Calu3 (cell line): ENCODE measurements around the gene WDR37. TPM values are rescaled to one million over a fixed set of nuclear protein-coding genes. Genes with fewer than 3 reads are reported as not detected.
A peak's percentile ranks its signal among the peaks of the same experiment; 100 is the strongest.

ENCODE experiments used
- BruUV-seq: library from RNA; stranded (reverse); fragments of 400-500 nt; replicated peaks from 2 replicates; lab custom pipeline; 2021; lab: Mats Ljungman, UMichigan
- CTCF ChIA-PET: fragments of 300-600 bp; sonication (Branson Sonifier 250); formaldehyde crosslinking; loops from one replicate; lab custom pipeline; 2022; ENCODE audit warnings: antibody characterized with exemption; lab: Charles Lee
- DNase-seq: peaks from one replicate; pipeline ENCODE4 v3.0.0; 2022
- H3K27ac Mint-ChIP-seq: one replicate; pipeline ENCODE4 v1.8.0; 2022; ENCODE audit warnings: mixed read lengths; ENCODE audit not compliant: unreplicated experiment
- H3K27me3 Mint-ChIP-seq: one replicate; pipeline ENCODE4 v1.8.0; 2022; ENCODE audit warnings: mixed read lengths; ENCODE audit not compliant: unreplicated experiment
- H3K36me3 Mint-ChIP-seq: one replicate; pipeline ENCODE4 v1.8.0; 2022; ENCODE audit warnings: mild to moderate bottlenecking, moderate library complexity, mixed read lengths; ENCODE audit not compliant: insufficient read depth, unreplicated experiment
- H3K4me1 Mint-ChIP-seq: one replicate; pipeline ENCODE4 v1.8.0; 2022; ENCODE audit warnings: mild to moderate bottlenecking, low read depth, mixed read lengths; ENCODE audit not compliant: unreplicated experiment
- H3K4me3 Mint-ChIP-seq: one replicate; pipeline ENCODE4 v1.8.0; 2022; ENCODE audit warnings: mild to moderate bottlenecking, low read depth, moderate library complexity, mixed read lengths; ENCODE audit not compliant: unreplicated experiment
- H3K9me3 Mint-ChIP-seq: one replicate; pipeline ENCODE4 v1.8.0; 2022; ENCODE audit warnings: low read depth, mixed read lengths; ENCODE audit not compliant: unreplicated experiment
- CTCF ChIP-seq: fragments of 200-600 bp; IDR thresholded peaks from one replicate; pipeline ENCODE4 v1.8.0; 2022; ENCODE audit warnings: antibody characterized with exemption; ENCODE audit not compliant: unreplicated experiment
- intact Hi-C: fragments of 100-400 bp; cut with micrococcal nuclease; formaldehyde crosslinking; loops from one replicate; pipeline ENCODE4 v1.10.0; 2022; ENCODE audit not compliant: unreplicated experiment
- total RNA-seq: library from RNA; stranded (reverse); gene quantifications from 2 replicates; pipeline ENCODE4 v1.2.3, GENCODE V29; 2022

The WDR37 gene
- total RNA-seq, 1 experiment from 2014 or later = 17.8 TPM

- DNase-seq = no peak
- Mint-ChIP-seq H3K27me3 (no peaks in the 10 kb centered on the region), H3K27ac (no peak overlapping the region), H3K4me1 (peaks cover 36% of the 10 kb centered on the region), H3K36me3 (peaks cover 64% of the 10 kb centered on the region), H3K4me3 (peak overlapping the region; percentile 100), H3K9me3 (no peaks in the 10 kb centered on the region)
- intact Hi-C loops = no loop called here
- BruUV-seq = no TSS peak
- CTCF ChIA-PET = interaction anchor here (0.6 kb wide), 1 partner anchor 248 kb away, joined by 3 read pairs; no protein-coding TSS in a partner anchor
- no peak for TF ChIP-seq CTCF
These were observed 1.5 kb upstream of the WDR37 start for GRCh38 chr10:1054684-1055083.

- H3K4me3 Mint-ChIP-seq = peak overlapping the region; percentile 100
- intact Hi-C loops = no loop called here
- no peak for TF ChIP-seq CTCF
- no peaks in the 10 kb centered on the region for H3K9me3 Mint-ChIP-seq
- H3K27me3 Mint-ChIP-seq = no peaks in the 10 kb centered on the region
- no peak for DNase-seq
- H3K27ac Mint-ChIP-seq = peak overlapping the region; percentile 86
- H3K4me1 Mint-ChIP-seq = peaks cover 51% of the 10 kb centered on the region
- peaks cover 54% of the 10 kb centered on the region for H3K36me3 Mint-ChIP-seq
- CTCF ChIA-PET = no interaction called here
- no TSS peak for BruUV-seq
These were observed 997 bp downstream of the WDR37 start for GRCh38 chr10:1057106-1057657.

- Mint-ChIP-seq H3K36me3 (peaks cover 49% of the 10 kb centered on the region), H3K27me3 (no peaks in the 10 kb centered on the region), H3K9me3 (no peaks in the 10 kb centered on the region), H3K4me3 (peak overlapping the region; percentile 100), H3K4me1 (peaks cover 52% of the 10 kb centered on the region), H3K27ac (peak overlapping the region; percentile 33)
- TF ChIP-seq CTCF = no peak
- DNase-seq = no peak
- intact Hi-C loops = no loop called here
- CTCF ChIA-PET = no interaction called here
- BruUV-seq = no TSS peak
These were observed 1.8 kb downstream of the WDR37 start for GRCh38 chr10:1058017-1058416.

GRCh38 chr10:1059902-1060301 is 3.7 kb downstream of the WDR37 start:
- no peak overlapping the region for H3K4me3 Mint-ChIP-seq
- no TSS peak for BruUV-seq
- H3K27ac Mint-ChIP-seq = no peak overlapping the region
- no peaks in the 10 kb centered on the region for H3K9me3 Mint-ChIP-seq
- no peak for DNase-seq
- no peaks in the 10 kb centered on the region for H3K27me3 Mint-ChIP-seq
- intact Hi-C loops = no loop called here
- H3K36me3 Mint-ChIP-seq = peaks cover 47% of the 10 kb centered on the region
- peaks cover 39% of the 10 kb centered on the region for H3K4me1 Mint-ChIP-seq
- no peak for TF ChIP-seq CTCF
- CTCF ChIA-PET = no interaction called here
